ENCODE data around the gene TSPAN5. TPM values are rescaled to one million over a fixed set of nuclear protein-coding genes. Genes with fewer than 3 reads are reported as not detected.

The TSPAN5 gene
- polyA plus RNA-seq, 1 donor (not counting 4 experiments of a cell fraction or from before 2014, with no cell fraction given) = 45.5 TPM

DNA sequence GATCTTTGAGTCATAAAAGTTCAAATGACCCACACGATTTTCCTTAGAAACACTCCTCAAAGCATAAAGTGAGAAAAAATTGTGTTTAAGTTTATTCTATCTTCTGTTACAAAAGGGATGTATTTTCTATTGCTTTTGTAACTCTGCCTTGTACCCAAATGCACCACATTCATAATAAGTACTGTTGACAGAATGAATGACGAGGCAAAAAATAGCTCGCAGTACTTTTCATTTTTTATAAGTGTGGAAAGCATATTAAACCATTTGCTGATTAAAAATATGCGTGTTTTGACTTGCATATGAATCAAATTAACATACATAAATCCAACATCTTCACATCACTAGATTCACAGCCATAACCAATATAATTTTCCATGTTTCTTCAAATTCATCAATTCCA, 11.2 kb upstream of the TSPAN5 start:
- H3K79me2 ChIP-seq (ENCODE audit: control insufficient read depth, insufficient read depth, low read length) = no peaks in the 10 kb centered on the region
- H2AFZ ChIP-seq (ENCODE audit: control insufficient read depth, low read length) = no peak overlapping the region
- no peak overlapping the region for H3K4me3 ChIP-seq (ENCODE audit: control insufficient read depth in 2 of 3, extremely low read depth in 1 of 3, insufficient read depth in 2 of 3, low read depth in 1 of 3, low read length in 3 of 3)
- H4K20me1 ChIP-seq (ENCODE audit: control insufficient read depth, extremely low read depth, insufficient read depth, low read length) = no peaks in the 10 kb centered on the region
- TF ChIP-seq EZH2 (IDR thresholded peaks at IDR 0.05; ENCODE audit: low read length) = no peak
- TF ChIP-seq, protein P1, sequence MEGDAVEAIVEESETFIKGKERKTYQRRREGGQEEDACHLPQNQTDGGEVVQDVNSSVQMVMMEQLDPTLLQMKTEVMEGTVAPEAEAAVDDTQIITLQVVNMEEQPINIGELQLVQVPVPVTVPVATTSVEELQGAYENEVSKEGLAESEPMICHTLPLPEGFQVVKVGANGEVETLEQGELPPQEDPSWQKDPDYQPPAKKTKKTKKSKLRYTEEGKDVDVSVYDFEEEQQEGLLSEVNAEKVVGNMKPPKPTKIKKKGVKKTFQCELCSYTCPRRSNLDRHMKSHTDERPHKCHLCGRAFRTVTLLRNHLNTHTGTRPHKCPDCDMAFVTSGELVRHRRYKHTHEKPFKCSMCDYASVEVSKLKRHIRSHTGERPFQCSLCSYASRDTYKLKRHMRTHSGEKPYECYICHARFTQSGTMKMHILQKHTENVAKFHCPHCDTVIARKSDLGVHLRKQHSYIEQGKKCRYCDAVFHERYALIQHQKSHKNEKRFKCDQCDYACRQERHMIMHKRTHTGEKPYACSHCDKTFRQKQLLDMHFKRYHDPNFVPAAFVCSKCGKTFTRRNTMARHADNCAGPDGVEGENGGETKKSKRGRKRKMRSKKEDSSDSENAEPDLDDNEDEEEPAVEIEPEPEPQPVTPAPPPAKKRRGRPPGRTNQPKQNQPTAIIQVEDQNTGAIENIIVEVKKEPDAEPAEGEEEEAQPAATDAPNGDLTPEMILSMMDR (optimal IDR thresholded peaks at IDR 0.05 in 1 of 3, IDR thresholded peaks at IDR 0.05 in 1 of 3, conservative IDR thresholded peaks at IDR 0.05 in 1 of 3; ENCODE audit: extremely low read depth in 1 of 3, insufficient read depth in 2 of 3, low read length in 3 of 3) = no peak
- no peaks in the 10 kb centered on the region for H3K9me3 ChIP-seq (ENCODE audit: control insufficient read depth, low read depth, low read length)
- dilution Hi-C loops (cut with MboI; ENCODE audit: extremely low pct_ligation_motif_present, low sequenced_read_pairs) = no loop called here
- no peaks in the 10 kb centered on the region for H3K9me1 ChIP-seq (ENCODE audit: control insufficient read depth, extremely low read depth, insufficient read depth, low read length)
- peaks cover 3% of the 10 kb centered on the region for H3K27me3 ChIP-seq (ENCODE audit: control insufficient read depth, extremely low read depth, insufficient read depth, low read length)
- no peak overlapping the region for H3K27ac ChIP-seq (ENCODE audit: control insufficient read depth, insufficient read depth, low read length)
- H3K9ac ChIP-seq (ENCODE audit: control insufficient read depth, extremely low read depth, insufficient read depth, low read length) = no peak overlapping the region
- DNase-seq (ENCODE audit: low read depth, low spot score) = no peak
- H3K4me2 ChIP-seq (ENCODE audit: control insufficient read depth, extremely low read depth, insufficient read depth, low read depth, low read length) = no peak overlapping the region
- H3K36me3 ChIP-seq (ENCODE audit: control insufficient read depth in 2 of 2, extremely low read depth in 1 of 2, insufficient read depth in 2 of 2, low read length in 2 of 2) = no peaks in the 10 kb centered on the region
- FAIRE-seq = no peak
- H3K4me1 ChIP-seq (ENCODE audit: control insufficient read depth, extremely low read depth, insufficient read depth, low read length) = no peaks in the 10 kb centered on the region

DNA sequence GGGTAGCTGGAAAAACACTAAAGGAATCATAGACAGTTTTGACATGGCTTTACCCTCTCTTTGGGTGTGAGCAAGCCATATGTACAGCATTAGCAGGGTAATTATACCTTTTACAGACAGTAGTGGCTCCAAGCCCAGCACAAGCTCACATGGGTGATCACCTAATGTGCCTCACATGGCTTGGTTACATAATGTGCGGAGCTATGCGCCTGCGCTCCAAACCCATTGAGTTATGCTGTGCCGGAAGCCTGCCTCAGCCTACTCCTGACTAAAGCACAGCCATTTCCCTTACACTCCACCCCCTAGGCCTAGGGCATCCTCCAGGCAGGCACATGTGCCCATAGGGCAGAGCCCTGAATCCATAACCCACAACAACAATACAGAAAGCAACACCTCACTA, 6.5 kb upstream of the TSPAN5 start:
- H3K4me2 ChIP-seq (ENCODE audit: control insufficient read depth, extremely low read depth, insufficient read depth, low read depth, low read length) = no peak overlapping the region
- H3K9me3 ChIP-seq (ENCODE audit: control insufficient read depth, low read depth, low read length) = no peaks in the 10 kb centered on the region
- H3K9ac ChIP-seq (ENCODE audit: control insufficient read depth, extremely low read depth, insufficient read depth, low read length) = no peak overlapping the region
- FAIRE-seq (no peak), DNase-seq (ENCODE audit: low read depth, low spot score) (no peak)
- dilution Hi-C loops (cut with MboI; ENCODE audit: extremely low pct_ligation_motif_present, low sequenced_read_pairs) = no loop called here
- H3K27ac ChIP-seq (ENCODE audit: control insufficient read depth, insufficient read depth, low read length) = no peak overlapping the region
- no peaks in the 10 kb centered on the region for H3K79me2 ChIP-seq (ENCODE audit: control insufficient read depth, insufficient read depth, low read length)
- no peak overlapping the region for H3K4me3 ChIP-seq (ENCODE audit: control insufficient read depth in 2 of 3, extremely low read depth in 1 of 3, insufficient read depth in 2 of 3, low read depth in 1 of 3, low read length in 3 of 3)
- H4K20me1 ChIP-seq (ENCODE audit: control insufficient read depth, extremely low read depth, insufficient read depth, low read length) = no peaks in the 10 kb centered on the region
- no peaks in the 10 kb centered on the region for H3K36me3 ChIP-seq (ENCODE audit: control insufficient read depth in 2 of 2, extremely low read depth in 1 of 2, insufficient read depth in 2 of 2, low read length in 2 of 2)
- no peak overlapping the region for H2AFZ ChIP-seq (ENCODE audit: control insufficient read depth, low read length)
- H3K4me1 ChIP-seq (ENCODE audit: control insufficient read depth, extremely low read depth, insufficient read depth, low read length) = peaks cover 17% of the 10 kb centered on the region
- no peaks in the 10 kb centered on the region for H3K9me1 ChIP-seq (ENCODE audit: control insufficient read depth, extremely low read depth, insufficient read depth, low read length)
- no peaks in the 10 kb centered on the region for H3K27me3 ChIP-seq (ENCODE audit: control insufficient read depth, extremely low read depth, insufficient read depth, low read length)
- TF ChIP-seq EZH2 (IDR thresholded peaks at IDR 0.05; ENCODE audit: low read length) = no peak
- TF ChIP-seq, protein P1 (optimal IDR thresholded peaks at IDR 0.05 in 1 of 3, IDR thresholded peaks at IDR 0.05 in 1 of 3, conservative IDR thresholded peaks at IDR 0.05 in 1 of 3; ENCODE audit: extremely low read depth in 1 of 3, insufficient read depth in 2 of 3, low read length in 3 of 3) = no peak
